WTC11 (cell line): ENCODE measurements around the gene LY6G5B.

Source experiments
- CBFB ChIP-seq: sonication (generic); formaldehyde crosslinking; IDR thresholded peaks from 2 replicates; pipeline ENCODE4 v1.8.1; 2022; ENCODE audit warnings: mild to moderate bottlenecking, low read depth, missing genetic modification reagents
- CREM ChIP-seq: sonication (generic); formaldehyde crosslinking; IDR thresholded peaks from 2 replicates; pipeline ENCODE4 v1.8.1; 2022; ENCODE audit warnings: mild to moderate bottlenecking, missing genetic modification reagents, moderate library complexity
- CTCF ChIP-seq: fragments of 200-600 bp; IDR thresholded peaks from 2 replicates; pipeline ENCODE4 v1.8.0; 2022; ENCODE audit warnings: antibody characterized with exemption
- E2F1 ChIP-seq: sonication (generic); formaldehyde crosslinking; IDR thresholded peaks from 2 replicates; pipeline ENCODE4 v1.8.0; 2022; ENCODE audit warnings: mild to moderate bottlenecking, missing genetic modification reagents
- E2F5 ChIP-seq: sonication (generic); formaldehyde crosslinking; IDR thresholded peaks from 2 replicates; pipeline ENCODE4 v1.8.1; 2022; ENCODE audit warnings: mild to moderate bottlenecking, moderate library complexity, missing genetic modification reagents
- ETV6 ChIP-seq: sonication (generic); formaldehyde crosslinking; IDR thresholded peaks from 2 replicates; pipeline ENCODE4 v1.8.1; 2022; ENCODE audit warnings: mild to moderate bottlenecking, missing genetic modification reagents
- HMGXB4 ChIP-seq: sonication (generic); formaldehyde crosslinking; IDR thresholded peaks from 2 replicates; pipeline ENCODE4 v1.8.1; 2023; ENCODE audit warnings: mild to moderate bottlenecking, moderate library complexity, missing genetic modification reagents
- IRF1 ChIP-seq: sonication (generic); formaldehyde crosslinking; IDR thresholded peaks from 2 replicates; pipeline ENCODE4 v1.8.0; 2023; ENCODE audit warnings: missing genetic modification reagents
- IRF2 ChIP-seq: sonication (generic); formaldehyde crosslinking; IDR thresholded peaks from 2 replicates; pipeline ENCODE4 v1.8.0; 2022; ENCODE audit warnings: low read depth, missing genetic modification reagents, borderline replicate concordance
- JUN ChIP-seq: sonication (generic); formaldehyde crosslinking; IDR thresholded peaks from 2 replicates; pipeline ENCODE4 v1.8.0; 2023; ENCODE audit warnings: mild to moderate bottlenecking, missing genetic modification reagents
- MLX ChIP-seq: sonication (generic); formaldehyde crosslinking; IDR thresholded peaks from 2 replicates; pipeline ENCODE4 v1.8.1; 2023; ENCODE audit warnings: mild to moderate bottlenecking, missing genetic modification reagents, moderate library complexity
- TEAD1 ChIP-seq: sonication (generic); formaldehyde crosslinking; IDR thresholded peaks from 2 replicates; pipeline ENCODE4 v1.8.0; 2022; ENCODE audit warnings: mild to moderate bottlenecking, missing genetic modification reagents

- TF ChIP-seq IRF2 (CRISPR knock-in tag) (no peak), E2F5 (CRISPR knock-in tag) (no peak), E2F1 (no peak), JUN (CRISPR knock-in tag) (no peak), CREM (CRISPR knock-in tag) (no peak), CTCF (no peak), IRF1 (CRISPR knock-in tag) (no peak), CBFB (CRISPR knock-in tag) (no peak), MLX (CRISPR knock-in tag) (no peak), TEAD1 (CRISPR knock-in tag) (no peak), HMGXB4 (CRISPR knock-in tag) (no peak), ETV6 (CRISPR knock-in tag) (no peak)
Observed at GRCh38 chr6:31631681-31632278, 38.0 kb upstream of the LY6G5B start.
